Measurements from ENCODE around the gene MSI2.
A peak's percentile ranks its signal among the peaks of the same experiment; 100 is the strongest.

MSI2 gene

DNA sequence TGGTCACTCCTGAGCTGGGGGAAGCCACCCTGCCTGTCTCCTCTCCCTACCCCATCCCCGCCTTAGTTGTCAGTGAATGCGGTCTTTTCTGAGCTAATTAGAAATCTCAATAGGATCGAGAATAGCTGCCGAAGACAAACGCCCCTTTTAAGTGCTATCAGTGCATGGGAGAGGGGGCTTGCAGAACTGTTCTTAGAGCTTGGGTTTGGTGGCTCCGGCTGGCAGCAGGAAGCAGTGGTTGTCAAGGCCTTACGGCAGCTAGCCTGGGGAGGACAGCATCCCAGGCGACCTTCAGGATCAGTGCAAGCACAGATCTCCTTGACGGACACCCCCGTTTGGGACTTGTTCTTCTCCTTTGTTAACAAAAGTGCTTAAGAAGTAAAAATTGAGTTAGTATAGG is 293.7 kb downstream of the MSI2 start:
- no peak for DNase-seq

DNA sequence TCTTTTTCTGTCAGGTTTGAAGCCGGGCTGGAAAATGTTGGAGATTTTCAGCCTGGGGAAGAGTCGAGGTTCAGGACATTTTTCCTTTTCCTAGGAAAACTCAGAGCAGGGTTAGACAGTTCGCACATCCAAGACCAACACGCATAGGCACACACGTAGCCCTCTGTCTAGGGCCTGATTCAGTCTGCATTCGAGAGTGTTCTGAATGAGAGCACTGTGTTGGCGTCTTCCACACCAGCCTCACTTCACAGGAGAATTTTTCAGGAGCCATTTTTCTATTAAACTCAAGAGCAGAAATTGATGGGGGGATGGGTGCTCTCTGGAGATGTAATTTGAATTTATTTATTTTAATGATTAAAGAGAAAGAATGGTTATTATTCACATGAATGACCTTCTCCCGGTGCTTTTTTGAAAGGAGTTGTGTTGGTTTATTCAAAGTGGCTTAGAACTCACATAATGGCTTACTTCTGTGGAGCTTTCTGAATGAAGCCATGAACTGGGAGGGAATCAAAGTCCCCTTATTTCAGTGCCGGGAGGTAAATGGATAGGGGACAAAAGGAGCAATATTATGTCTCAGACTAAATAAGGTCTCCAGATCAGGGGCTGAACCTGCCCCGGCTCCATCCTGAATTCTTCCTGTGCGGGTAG is 294.5 kb downstream of the MSI2 start:
- no peak for DNase-seq

DNA sequence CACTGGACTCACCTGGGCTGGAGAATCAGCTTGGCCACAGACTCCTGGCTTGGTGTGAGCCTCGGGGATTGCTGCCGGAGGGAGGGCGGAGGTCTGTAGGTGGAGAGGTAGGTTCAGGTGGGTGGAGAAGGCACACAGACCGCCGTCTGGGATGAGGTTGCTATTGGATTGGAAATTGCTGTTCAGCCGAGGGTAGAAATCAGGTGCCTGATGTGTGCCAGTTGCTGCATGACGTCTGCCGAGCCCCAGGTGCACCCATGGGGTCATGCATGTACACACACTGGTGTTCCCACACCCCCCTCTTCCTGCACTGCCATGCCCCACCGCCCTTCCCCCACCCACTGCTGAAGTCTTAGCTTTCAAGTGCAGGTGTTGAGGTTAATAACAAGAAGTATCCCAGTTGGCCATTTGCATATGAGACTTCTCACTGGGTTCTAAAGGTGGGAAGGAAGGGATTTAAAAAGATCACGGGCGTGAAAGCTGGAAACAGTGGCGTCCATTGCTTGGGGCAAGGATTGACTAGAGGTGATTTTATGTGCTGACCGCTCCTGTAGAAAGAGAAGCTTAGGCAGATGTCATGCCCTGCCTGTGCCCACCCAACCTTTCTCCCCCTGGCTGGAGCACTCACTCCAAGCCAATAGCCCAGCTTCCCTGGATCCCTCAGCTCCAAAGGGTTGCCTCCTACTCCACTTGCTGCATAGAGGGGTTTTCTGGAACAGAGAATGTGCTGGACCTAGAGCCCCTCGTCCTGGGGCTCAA is 295.2 kb downstream of the MSI2 start:
- no peak for DNase-seq

DNA sequence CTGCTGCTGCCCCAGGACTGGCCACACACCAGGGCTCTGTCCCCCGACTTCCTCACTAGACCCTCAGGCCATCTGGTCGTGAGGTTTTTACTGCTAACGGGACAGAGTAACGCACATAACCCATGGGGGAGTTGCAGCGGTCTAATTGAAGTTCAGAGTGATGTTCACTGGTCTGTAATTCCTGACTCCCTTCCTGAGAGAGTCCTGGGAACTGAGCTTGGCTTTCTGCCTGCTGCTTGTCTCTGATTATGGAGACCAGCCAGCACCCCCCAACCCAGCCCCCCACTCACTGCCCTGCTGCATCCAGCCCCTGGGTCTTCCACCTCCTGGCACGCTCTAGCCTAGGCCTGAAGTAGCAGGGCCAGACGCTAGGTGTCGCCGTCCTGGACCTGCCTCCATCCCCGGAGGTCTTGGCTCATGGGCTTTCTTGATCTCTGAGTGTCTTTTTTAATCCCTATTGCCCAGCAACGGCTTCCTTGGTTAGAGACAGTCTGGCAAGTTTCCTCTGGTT is 295.8 kb downstream of the MSI2 start:
- peak; percentile 20 for DNase-seq

DNA sequence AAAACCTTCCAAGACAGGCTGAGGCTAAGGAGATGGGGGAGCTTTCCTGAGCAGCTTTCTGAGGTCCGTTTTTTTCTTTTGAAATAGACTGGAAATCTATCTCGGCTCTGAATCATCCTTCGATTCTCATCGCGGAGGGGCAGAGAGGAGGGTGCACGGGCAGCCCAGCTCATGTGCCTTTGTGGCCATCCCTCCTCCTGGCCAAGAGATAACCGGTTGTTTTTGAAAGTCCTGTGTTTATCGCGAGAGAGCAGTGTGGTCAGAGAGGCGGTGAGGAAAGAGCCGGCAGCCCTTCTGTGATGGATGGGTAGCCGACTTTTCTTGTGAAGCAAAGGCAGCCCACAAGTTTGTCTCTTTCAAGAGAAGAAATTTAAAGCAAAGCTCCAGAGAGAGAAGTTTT is 297.2 kb downstream of the MSI2 start:
- DNase-seq: no peak

DNA sequence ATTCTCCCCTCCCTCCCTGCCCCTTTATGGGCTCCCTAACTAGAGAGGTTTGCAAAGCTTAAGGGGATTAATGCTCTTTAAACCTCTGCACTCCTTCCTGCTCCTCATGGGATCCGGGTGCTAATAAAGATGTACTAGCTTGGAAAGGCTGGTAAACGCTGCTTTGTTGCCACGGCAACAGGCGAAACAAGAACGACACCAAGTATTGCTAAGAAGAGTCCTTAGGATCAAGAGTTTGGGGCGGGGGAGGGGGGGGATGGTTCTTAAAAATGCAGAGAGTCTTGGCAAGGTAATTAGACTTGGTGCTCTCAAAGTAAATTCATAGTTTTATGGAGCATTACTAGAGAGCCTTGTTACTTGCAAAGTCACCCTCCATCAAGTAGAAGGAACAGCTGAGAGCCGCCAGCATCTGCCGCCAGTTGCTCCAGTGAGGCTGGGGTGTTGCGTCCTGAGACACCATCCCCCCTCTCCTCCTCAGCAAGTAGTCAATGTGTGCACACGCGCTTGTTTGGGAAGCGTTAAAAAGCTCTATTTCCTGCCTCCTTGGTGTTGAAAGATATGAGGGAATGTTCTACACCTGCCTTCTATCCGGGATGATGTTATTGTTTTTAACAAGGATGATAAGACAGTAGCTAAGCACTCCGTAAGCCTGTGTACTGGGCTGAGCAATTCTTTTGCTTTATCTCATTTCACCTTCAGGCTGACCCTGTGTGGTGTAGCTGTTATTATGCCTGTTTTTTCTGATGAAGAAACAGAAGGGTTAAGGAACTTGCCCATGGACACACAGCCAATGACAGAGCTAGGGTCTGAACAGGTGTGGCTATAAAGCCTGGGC is 297.9 kb downstream of the MSI2 start:
- DNase-seq: no peak

DNA sequence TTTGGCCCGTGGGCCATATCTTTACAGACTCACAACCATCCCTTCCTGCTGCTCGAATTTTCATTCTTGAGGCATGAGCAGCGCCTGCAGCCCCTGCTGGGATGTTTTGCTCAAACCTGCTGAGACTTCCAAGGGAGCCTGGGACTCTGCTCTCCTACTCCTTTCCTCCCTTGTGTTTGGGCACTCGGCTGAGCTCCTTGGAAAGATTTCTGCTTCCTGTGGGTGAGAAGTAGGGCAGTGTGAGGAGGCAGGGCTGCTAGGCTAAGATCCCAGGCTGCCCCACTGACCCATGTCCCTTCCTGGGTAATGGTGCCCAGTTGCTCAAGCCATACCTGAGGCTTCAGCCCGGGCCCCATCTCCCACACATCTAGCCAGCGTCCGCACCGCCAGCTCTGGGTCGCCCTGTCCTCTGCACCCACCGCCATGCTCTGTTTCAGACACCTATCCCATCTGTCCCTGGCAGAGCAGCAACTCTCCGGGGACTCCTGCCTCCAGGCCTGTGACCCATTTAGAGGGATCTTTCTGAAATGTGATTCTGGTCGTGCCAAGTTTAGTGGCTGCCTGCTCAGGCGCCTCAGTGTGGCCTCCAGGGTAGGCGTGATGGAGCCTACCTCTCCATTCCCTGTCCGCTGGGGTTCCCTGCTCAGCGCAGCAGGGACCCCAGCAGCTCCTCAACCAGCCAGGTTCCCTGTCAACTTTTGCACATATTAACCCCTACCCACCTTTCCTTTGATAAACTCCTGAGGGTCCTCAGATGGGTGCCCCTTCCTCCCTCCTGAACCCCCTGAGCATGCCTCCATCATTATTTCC is 298.7 kb downstream of the MSI2 start:
- no peak for DNase-seq

DNA sequence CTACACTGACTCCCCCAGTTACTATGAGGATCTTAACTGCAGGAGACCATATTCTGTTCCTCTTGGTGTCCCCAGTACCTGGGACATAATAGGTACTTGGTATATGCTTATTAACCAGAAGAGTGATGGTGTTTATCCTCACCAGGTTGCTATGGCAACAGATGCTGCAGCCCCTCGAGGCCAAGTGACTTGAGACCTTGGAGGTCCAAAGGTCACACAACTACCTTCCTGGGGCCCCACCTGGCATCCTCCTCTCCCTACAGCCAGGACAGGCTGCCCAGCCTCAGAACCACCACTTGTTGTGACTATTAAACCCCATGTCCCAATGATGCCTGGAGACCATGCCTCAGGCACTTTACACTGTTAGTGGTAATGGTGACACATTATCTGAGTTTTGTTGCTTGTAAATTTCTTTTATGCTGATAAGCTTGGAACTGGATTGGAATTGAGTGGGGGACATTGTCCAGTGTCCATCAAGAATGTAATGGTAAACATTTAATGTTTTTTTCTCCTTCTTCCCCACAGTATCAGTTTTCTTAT is 299.4 kb downstream of the MSI2 start:
- no peak for DNase-seq

DNA sequence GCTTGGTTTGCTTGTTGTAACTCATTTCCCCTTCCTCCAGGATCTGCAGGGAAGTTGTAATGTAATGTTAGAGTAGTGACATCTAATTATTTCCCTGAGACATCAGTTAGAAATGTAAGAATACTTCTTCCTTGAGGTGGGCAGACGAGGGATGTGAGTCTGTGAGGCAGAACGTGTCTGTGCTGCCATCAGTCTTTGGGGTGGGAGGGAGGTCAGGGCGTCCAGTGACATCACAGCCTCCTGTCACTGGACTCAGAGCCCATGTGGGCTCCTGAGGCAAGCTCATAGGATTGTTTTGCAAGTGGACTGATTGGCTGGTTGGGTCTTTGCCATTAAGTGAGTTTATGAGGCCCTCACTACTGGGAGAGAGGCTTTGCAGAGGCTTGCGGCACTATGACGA is 300.0 kb downstream of the MSI2 start:
- no peak for DNase-seq

DNA sequence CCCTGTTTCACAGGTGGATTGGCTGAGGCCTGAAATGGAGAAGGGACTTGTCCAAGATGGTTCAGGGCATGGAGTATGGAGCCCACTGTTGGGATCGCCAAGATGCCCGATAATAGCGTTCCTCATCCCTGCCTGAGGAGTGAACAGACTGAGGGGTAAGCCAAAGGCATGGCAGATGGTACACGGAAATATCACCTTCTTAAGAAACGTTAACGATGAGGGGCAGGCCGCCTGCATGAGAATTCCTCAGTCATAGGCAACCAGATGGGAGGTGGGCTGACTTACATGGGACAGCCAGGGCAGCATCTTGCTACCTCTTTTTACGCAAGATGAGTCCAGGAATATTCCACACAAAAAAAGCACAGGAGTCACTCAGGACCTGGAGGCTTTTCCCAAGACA is 300.7 kb downstream of the MSI2 start:
- DNase-seq: no peak

DNA sequence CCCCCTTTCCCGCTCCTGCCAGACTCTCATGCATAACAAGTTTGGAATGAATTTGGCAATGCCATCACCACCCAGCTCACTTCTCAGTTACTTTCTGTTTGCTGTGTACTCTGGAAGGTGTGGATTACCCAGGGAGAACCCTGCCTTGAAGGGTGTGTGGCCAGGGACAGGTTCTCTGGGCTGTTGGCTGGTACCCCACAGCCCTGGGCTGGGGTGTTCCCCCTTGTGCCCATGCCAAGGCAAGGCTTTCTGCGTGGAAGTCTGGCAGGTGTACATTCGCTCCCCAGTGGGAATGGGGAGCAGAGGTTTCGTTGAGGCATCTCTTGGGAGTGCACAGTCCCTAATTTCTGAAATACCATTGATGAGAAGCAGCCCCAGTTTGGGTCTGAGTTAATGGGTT is 301.1 kb downstream of the MSI2 start:
- DNase-seq: no peak

DNA sequence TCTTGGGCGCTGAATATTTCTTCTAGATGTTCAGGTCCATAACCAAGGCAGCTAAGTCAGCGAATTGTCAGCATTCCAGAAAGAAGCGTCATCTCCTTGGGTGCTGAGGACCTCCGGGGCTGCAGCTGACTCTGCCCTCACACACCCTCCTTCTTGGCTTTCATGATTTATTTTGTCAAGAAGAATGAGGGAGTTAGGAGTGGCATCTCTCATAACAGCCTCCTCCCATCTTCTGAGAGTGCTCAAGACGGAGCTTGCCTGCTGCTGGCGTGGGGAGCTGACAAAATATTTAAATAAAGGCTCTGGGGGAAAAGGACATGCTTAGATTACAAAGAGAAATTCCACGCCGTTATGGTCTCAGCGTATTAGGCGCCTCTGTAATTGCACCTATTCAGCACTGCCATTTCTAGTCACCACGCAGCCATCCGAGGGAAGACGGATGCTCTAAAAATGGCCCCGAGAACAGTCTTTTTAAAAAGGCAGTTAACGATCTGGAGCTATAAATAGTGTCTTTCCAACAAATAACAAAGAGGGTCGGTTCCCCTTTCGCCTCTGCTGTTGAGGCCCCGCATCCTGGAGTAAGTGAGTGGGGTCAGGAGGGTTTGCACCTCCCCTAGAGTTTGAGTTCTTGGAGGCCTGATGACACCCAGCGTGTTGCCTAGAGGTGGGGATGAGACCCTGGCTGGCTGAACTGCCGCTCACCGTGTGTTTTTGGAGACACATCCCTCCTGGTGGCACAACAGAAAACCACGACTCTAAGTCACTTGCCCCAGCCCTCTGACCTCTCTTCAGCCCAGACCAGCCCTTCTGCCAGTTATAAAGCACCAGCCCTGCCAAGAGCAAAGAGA is 301.7 kb downstream of the MSI2 start:
- DNase-seq: no peak

DNA sequence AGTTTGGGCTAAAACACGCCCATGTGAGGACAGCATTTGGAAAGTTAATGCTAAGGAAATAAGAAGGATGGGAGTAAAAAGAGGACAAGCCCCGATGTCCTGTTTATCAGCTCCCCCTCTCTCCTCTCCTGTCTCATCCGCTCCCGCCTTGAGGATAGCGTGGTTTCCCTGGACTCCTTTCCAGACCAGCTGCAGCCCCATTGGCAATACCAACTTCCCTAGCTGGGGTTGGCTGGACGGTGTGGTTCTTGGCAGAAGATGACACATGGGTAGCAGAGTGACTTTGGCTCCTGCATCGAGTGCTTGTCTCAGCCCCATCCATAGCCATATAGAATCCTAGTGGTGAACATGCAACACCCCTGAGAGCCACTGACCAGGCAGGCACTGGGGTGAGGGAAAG is 302.9 kb downstream of the MSI2 start:
- no peak for DNase-seq

DNA sequence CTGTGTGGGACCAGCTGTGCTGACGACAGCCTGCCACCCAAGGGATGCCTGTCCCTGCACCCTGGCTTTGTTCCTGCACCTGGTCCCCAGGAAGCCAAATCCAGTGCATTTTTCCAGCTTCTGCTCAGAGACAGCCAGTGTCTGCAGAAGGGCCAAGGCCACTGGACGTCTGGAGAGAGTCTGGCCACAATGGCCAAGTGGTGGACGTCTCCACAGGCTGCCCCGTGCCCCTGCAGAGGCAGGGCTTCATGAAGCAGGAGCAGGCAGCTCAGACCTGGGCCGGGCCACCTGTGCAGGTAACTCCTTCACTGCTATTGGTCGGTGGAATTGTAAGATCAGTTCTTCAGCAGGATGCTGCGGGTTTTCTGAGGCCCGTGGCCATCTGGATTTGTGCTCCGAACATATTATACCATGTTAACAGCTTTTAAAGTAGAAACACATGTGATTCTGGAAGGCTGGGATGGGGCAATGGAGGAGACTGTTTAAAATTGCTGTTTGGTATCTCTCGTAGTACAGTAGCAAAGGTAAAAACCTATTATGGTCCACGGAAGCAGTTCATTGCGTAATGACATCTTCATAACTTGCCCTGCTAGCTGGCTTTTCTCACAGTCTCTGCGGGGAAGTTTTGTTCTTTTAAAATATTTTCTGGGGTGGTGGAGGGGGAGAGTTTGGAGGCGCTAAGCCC is 303.5 kb downstream of the MSI2 start:
- DNase-seq: no peak

DNA sequence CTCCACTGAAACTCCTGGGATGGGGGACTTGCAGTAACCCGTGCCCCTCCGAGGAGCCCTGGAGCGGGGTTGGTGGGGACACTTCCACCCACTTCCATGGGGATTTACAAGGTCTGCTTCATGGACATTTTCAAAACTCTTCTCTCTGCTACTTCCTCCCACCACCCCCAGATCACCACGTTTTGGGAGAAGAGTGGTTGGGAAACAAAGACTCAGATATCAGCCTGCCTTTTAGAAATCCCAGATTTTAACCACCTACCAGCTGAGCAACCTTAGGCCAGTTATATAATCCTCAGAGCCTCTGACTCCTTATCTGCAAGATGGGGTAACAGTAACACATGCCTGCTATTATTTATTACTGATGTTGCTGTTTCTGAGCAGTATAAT is 304.0 kb downstream of the MSI2 start:
- DNase-seq: no peak

DNA sequence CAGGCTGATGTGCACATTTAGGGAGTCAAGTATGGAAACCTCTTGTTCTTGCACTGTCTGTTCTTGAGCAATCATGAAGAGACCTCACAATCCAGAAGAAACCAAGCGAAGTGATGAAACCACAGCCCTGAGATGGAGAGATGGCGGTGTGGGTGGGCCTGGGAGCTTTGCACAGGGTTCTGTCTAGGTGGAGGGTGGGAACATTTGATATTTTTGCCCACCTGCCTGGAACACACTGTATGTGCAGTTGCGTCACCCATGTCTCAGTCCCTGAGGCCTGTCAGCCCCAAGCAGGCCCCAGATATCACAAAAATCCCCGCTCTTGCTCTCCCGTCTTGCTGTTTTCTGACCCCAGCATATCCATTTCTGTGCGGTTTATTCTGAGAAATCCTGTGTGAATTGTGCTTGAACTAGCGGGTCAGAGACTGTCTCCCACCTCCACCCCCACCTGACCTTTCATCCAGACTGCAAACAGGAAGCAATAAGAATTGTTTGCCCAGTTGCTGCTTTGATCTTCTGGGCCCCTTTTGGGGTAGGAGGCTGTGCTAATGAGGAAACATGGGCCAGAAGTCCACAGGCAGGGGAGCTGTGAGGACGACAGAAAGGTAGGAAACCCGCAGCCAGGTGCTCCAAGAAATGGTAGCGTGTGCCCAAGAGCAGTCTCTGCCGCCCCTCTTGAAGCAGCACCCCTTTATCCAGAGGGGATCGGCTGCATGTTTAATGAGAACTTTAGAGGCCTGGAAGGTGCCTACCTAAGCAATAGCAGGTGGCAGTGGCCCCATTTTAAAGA is 304.9 kb downstream of the MSI2 start:
- DNase-seq: no peak

DNA sequence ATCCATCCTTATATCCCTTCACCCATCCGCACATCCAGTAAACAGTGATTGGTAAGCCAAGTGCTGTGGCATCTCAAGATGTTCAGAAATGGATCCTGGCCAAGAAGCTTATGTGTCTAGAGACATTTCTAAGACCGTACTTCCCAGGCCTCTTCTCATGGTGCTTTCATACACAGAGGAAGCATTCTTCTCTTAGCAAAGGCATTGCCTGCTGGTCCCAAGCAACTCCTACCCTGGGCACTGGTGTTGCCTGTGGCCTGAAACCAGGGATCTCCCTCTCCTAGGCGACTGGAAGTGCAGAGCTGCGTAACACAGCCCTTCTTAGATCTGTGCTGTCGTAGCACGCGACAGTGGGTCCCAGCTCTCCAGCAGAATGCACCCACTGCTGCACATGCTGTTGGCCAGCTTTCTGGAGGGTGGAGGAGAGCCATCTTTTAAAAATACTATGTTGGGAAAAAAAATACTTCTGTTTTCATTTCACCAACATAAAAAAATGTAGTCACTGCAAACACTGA is 305.9 kb downstream of the MSI2 start:
- no peak for DNase-seq

DNA sequence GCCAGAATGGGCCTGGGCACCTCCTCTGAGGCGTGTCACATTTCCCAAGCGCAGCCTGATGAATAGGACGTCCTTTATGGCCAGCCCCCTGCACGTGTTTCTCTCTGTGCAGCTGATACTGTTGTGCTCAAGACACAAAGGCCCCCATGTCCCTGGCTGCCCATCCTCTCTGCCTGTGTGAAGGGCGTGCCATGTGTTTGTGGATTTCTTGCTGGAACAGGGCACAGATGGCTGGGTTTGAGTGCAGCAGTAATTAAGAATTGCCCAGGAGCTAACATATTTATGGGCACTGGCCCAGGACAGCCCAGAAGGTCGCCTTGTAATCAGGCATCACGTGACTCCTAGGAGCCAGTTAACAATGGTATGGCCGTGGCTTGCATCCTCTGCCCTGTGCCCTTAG is 307.6 kb downstream of the MSI2 start:
- DNase-seq: no peak

DNA sequence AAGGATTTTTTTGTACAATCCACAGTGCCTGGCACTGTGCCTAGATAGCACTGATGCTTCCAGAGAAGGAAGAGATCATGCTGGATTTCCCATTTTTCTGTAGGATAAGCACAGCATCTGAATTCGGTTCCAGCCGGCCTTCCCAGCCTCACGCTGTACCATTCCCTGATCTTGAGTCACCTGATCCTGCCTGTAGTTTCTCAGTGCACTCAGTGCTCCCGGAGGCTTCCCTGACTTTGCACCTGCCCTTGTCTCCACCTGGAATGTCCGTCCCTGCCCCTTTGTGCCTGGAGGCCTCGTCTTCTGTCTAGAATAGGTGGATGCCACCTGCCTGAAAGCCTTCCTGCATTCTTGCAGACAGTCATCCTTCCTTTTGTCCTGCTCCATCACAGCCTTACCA is 308.9 kb downstream of the MSI2 start:
- DNase-seq: no peak

DNA sequence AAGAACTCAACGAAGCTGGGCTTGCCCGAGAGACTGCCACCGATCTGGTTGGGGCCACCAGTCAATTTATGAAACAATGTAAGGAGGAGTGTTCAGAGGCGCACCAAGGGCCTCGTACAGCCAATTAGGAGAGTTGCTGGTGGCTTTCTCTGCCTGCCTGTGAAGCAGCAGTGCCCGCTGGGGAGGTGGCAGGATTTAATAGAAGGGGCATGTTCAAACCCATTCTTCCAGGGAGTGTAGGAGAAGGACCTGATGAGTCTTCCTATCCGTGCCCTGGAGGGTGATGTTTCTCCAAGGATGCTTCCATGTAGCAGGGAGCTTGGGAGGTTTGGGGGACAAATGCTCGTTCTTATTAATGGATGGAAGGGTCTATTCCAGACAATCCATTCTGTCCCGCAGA is 310.4 kb downstream of the MSI2 start:
- DNase-seq: no peak

All from stimulated activated CD4-positive, alpha-beta T cell treated with anti-CD3 and anti-CD28 coated beads, Interleukin-4, amount 100 ng/mL, for 1 hour (primary cell).